Heart right ventricle (tissue), 16 donors: ENCODE results near the gene GJA4. TPM values are rescaled to one million over a fixed set of nuclear protein-coding genes. Genes with fewer than 3 reads are reported as not detected.

Experiments
- ATAC-seq, 8 donors: fragments of 200-7000 bp; cut with Tn5 transposase; one replicate each; pipeline ENCODE4 v1.9.1; 2020; ENCODE audit warnings: mild to moderate bottlenecking in 8 of 8, moderate library complexity in 8 of 8, moderate number of reproducible peaks in 1 of 8
- DNase-seq, 2 donors: peaks; one replicate each; pipeline ENCODE4 v3.0.0-alpha.2; 2020
- H3K27ac ChIP-seq, 10 donors: fragments of 200-600 bp; sonication (generic) in 2 of 10; one replicate each; pipeline versions ENCODE4 v1.5.0 to v1.8.0; 2020 to 2022; ENCODE audit warnings: mild to moderate bottlenecking in 3 of 10
- H3K27me3 ChIP-seq, 7 donors: fragments of 200-600 bp; one replicate each; pipeline ENCODE4 v1.8.0; 2021 to 2022; ENCODE audit warnings: mild to moderate bottlenecking in 2 of 7
- H3K36me3 ChIP-seq, 9 donors: fragments of 200-600 bp; sonication (generic) in 1 of 9; one replicate each; pipeline versions ENCODE4 v1.5.0 to v1.8.0; 2020 to 2022; ENCODE audit warnings: mild to moderate bottlenecking in 2 of 9
- H3K4me1 ChIP-seq, 9 donors: fragments of 200-600 bp; sonication (generic) in 1 of 9; one replicate each; pipeline versions ENCODE4 v1.5.0 to v1.8.0; 2020 to 2022; ENCODE audit warnings: mild to moderate bottlenecking in 4 of 9
- H3K4me3 ChIP-seq, 10 donors: fragments of 200-600 bp; sonication (generic) in 2 of 10; one replicate each; pipeline versions ENCODE4 v1.5.0 to v1.8.0; 2020 to 2022; ENCODE audit warnings: mild to moderate bottlenecking in 7 of 10, moderate library complexity in 2 of 10
- H3K9me3 ChIP-seq, 11 donors: fragments of 200-600 bp in 10 of 11; sonication (generic) in 2 of 11; one replicate each; pipeline versions ENCODE4 v1.5.0 to v1.8.0; 2013 to 2022; ENCODE audit warnings: mild to moderate bottlenecking in 2 of 11, control low read depth in 1 of 11, moderate library complexity in 1 of 11
- CTCF ChIP-seq, 9 donors: fragments of 200-600 bp; sonication (generic) in 2 of 9; IDR thresholded peaks; one replicate each; pipeline versions ENCODE4 v1.5.0 to v1.8.0; 2021 to 2022; ENCODE audit warnings: antibody characterized with exemption in 9 of 9, mild to moderate bottlenecking in 5 of 9, moderate library complexity in 1 of 9
- WGBS, 2 donors: extraction: QIAGEN DNeasy Blood & Tissue Kit; methylation state at CpG; one replicate each; pipeline ENCODE4 v1.1.7; 2013; ENCODE audit warnings: inconsistent platforms in 1 of 2; 5-methylcytosine and 5-hydroxymethylcytosine counted together
- intact Hi-C, 10 donors: fragments of 100-400 bp; cut with DNase I; formaldehyde crosslinking; loops; one replicate each; pipeline versions ENCODE4 v1.11.1 to v1.14.2; 2022
- polyA plus RNA-seq, 2 donors: library from polyadenylated mRNA; stranded (reverse); fragments of 200-250 nt; gene quantifications; one replicate each; pipeline ENCODE4 v1.2.3, GENCODE V29; 2013
- total RNA-seq, 10 donors: library from RNA; stranded (reverse); fragmentation: NEBNext Ultra II Directional in 3 of 10; extraction: Animal tissue kit (Norgen Biotek cat#: 25700) in 3 of 10; gene quantifications; one replicate each; pipeline versions ENCODE4 v1.2.1 to v1.2.4, GENCODE V29; 2021 to 2023
- donor health status: Arrhythmogenic right ventricular cardiomyopathy.
- donor health status: ischemic (EF 13 %, LVEDD 7.1; RV severe dilation, severe dysfunction).
- donor health status: healthy with polysubstance abuse.
- donor health status: DM: no; HTN: yes; CAD: no.
- donor health status: DM: no; HTN: no; CAD: no.
- donor health status: ischemic (EF 25% LVEDD 6.9; RV normal size, moderate dysfunction).
- donor health status: ischemic (EF 25% LVEDD 5.7; RV mildly dilated, moderate dysfunction).
- donor health status: healthy.
- donor health status: DM: yes; HTN: yes; CAD: no.
- donor health status: Ischemic cardiomyopathy.
- donor health status: ischemic (EF 35%, LVEDD 5.7; RV mildly dilated, moderate dysfunction).
- donor health status: nonischemic (EF 11% LVEDD 7.7; RV severe dilation, severe dysfunction).
- donor health status: DM: yes; HTN: yes; CAD: no.
- donor health status: PGD.
- donor health status: ischemic (EF 29% LVEDD 5.4; RV normal size, mild dysfunction).
- donor health status: nonischemic (EF 23%, LVEDD 6.1; RV moderate dilation, normal function).

GJA4 gene
- total and polyA plus RNA-seq, 12 donors, result 9.0 to 50.1 (median 22.7) TPM

- DNase-seq (no peak), ATAC-seq (no peak)
- 86 to 88% methylated on average over 13 of the region's 13 CpGs for WGBS, 2 donors
- TF ChIP-seq CTCF (IDR thresholded peaks at IDR 0.05), result no peak
- intact Hi-C loops, result no loop called here
- Histone ChIP-seq H3K4me1 (no peaks in the 10 kb centered on the region), H3K27ac (no peak overlapping the region), H3K27me3 (peaks cover 0 to 17% (median 0%) of the 10 kb centered on the region in 7 donors), H3K4me3 (no peak overlapping the region), H3K9me3 (no peaks in the 10 kb centered on the region), H3K36me3 (no peaks in the 10 kb centered on the region)
Observed at GRCh38 chr1:34761776-34762307, 31.0 kb upstream of the GJA4 start.

GRCh38 chr1:34762474-34763141, 30.2 kb upstream of the GJA4 start:
- no peak overlapping the region for H3K27ac ChIP-seq
- ATAC-seq (no peak), DNase-seq (no peak)
- TF ChIP-seq CTCF (IDR thresholded peaks at IDR 0.05), result no peak
- H3K36me3 ChIP-seq, result no peaks in the 10 kb centered on the region
- no peaks in the 10 kb centered on the region for H3K9me3 ChIP-seq
- 65 to 67% methylated on average over 7 of the region's 7 CpGs for WGBS, 2 donors
- H3K4me3 ChIP-seq, result no peak overlapping the region
- peaks cover 0 to 21% (median 0%) of the 10 kb centered on the region in 7 donors for H3K27me3 ChIP-seq
- H3K4me1 ChIP-seq, result no peaks in the 10 kb centered on the region
- intact Hi-C loops, result no loop called here

- Histone ChIP-seq H3K9me3 (no peaks in the 10 kb centered on the region), H3K27ac (no peak overlapping the region), H3K4me1 (no peaks in the 10 kb centered on the region), H3K36me3 (no peaks in the 10 kb centered on the region), H3K27me3 (peaks cover 0 to 26% (median 0%) of the 10 kb centered on the region in 7 donors), H3K4me3 (no peak overlapping the region)
- no peak for DNase-seq
- no peak for TF ChIP-seq CTCF (IDR thresholded peaks at IDR 0.05)
- WGBS, 2 donors, result 50 to 51% methylated on average over 8 of the region's 8 CpGs
- intact Hi-C loops, result no loop called here
- ATAC-seq, result no peak
Observed at GRCh38 chr1:34763142-34763781, 29.5 kb upstream of the GJA4 start.

- WGBS, 2 donors, result 70 to 73% methylated on average over 3 of the region's 3 CpGs
- intact Hi-C loops, result no loop called here
- Histone ChIP-seq H3K9me3 (no peaks in the 10 kb centered on the region), H3K4me1 (no peaks in the 10 kb centered on the region), H3K27ac (no peak overlapping the region), H3K4me3 (no peak overlapping the region), H3K27me3 (peaks cover 0 to 25% (median 5%) of the 10 kb centered on the region in 7 donors), H3K36me3 (no peaks in the 10 kb centered on the region)
- TF ChIP-seq CTCF (IDR thresholded peaks at IDR 0.05), result no peak
- no peak for DNase-seq
- ATAC-seq, result no peak
Observed at GRCh38 chr1:34768856-34769255, 23.9 kb upstream of the GJA4 start.
